A549 (cell line): Measurements from ENCODE around the gene CFAP157.

ENCODE experiments used
- BHLHE40 ChIP-seq: IDR thresholded peaks from 2 replicates; pipeline ENCODE4 v1.6.1; 2012; ENCODE audit warnings: low read depth, low read length, inconsistent platforms
- CTCF ChIP-seq: fragments of >200 bp; sonication (Bioruptor Twin); formaldehyde crosslinking; IDR thresholded peaks from 3 replicates; pipeline ENCODE4 v1.5.1; 2016
- FOSL2 ChIP-seq, 2 experiments: fragments of 450-650 bp in 1 of 2; fragments of >200 bp in 1 of 2; sonication (Bioruptor Twin) in 1 of 2; formaldehyde crosslinking; IDR thresholded peaks; 2 replicates each; pipeline versions ENCODE4 v1.5.0 to v1.6.1; 2016 to 2020; ENCODE audit warnings: mild to moderate bottlenecking in 1 of 2, moderate library complexity in 1 of 2
- POLR2AphosphoS2 ChIP-seq: conservative IDR thresholded peaks from 2 replicates; pipeline ENCODE4 v1.6.1; 2012; ENCODE audit warnings: low read length, improper control_type of control experiment, inconsistent platforms
- RAD21 ChIP-seq, 2 experiments: fragments of >200 bp in 1 of 2; sonication (Bioruptor Twin) in 1 of 2; formaldehyde crosslinking in 1 of 2; IDR thresholded peaks in 1 of 2; conservative IDR thresholded peaks in 1 of 2; 2 replicates in 1 of 2; 3 replicates in 1 of 2; pipeline ENCODE4 v1.6.1; 2012 to 2018; ENCODE audit warnings: inconsistent platforms in 1 of 2
- TF ChIP-seq, protein P1 (sequence below): fragments of >200 bp; sonication (Bioruptor Twin); formaldehyde crosslinking; IDR thresholded peaks from 3 replicates; pipeline ENCODE4 v1.6.1; 2016
- TF ChIP-seq, protein P2 (sequence below): IDR thresholded peaks from 2 replicates; pipeline ENCODE4 v1.6.1; 2012

GRCh38 chr9:127720031-127720864, 13.5 kb downstream of the CFAP157 start:
- TF ChIP-seq CTCF (no peak), POLR2AphosphoS2 (no peak), FOSL2 (IDR thresholded peaks at IDR 0.05) (no peak), FOSL2 (CRISPR knock-in tag; IDR thresholded peaks at IDR 0.05) (no peak), RAD21 (conservative IDR thresholded peaks at IDR 0.05 in 1 of 2, IDR thresholded peaks at IDR 0.05 in 1 of 2) (no peak), BHLHE40 (no peak)
- TF ChIP-seq, protein P1, sequence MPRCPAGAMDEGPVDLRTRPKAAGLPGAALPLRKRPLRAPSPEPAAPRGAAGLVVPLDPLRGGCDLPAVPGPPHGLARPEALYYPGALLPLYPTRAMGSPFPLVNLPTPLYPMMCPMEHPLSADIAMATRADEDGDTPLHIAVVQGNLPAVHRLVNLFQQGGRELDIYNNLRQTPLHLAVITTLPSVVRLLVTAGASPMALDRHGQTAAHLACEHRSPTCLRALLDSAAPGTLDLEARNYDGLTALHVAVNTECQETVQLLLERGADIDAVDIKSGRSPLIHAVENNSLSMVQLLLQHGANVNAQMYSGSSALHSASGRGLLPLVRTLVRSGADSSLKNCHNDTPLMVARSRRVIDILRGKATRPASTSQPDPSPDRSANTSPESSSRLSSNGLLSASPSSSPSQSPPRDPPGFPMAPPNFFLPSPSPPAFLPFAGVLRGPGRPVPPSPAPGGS = no peak
- TF ChIP-seq, protein P2, sequence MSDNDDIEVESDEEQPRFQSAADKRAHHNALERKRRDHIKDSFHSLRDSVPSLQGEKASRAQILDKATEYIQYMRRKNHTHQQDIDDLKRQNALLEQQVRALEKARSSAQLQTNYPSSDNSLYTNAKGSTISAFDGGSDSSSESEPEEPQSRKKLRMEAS = no peak
